K562 (cell line): ENCODE measurements around the gene JPH2. TPM values are rescaled to one million over a fixed set of nuclear protein-coding genes. Genes with fewer than 3 reads are reported as not detected.

Experiments used
- ATAC-seq: fragments of 200-7000 bp; cut with Tn5 transposase; 3 replicates; pipeline ENCODE4 v1.9.1; 2020; ENCODE audit warnings: moderate library complexity
- BruUV-seq: library from RNA; stranded (reverse); fragments of 400-500 nt; replicated peaks from 2 replicates; lab custom pipeline; 2021; lab: Mats Ljungman, UMichigan
- CTCF ChIA-PET: fragments of 300-600 bp; formaldehyde crosslinking; extraction: SDS; loops from one replicate; lab custom pipeline; 2021; ENCODE audit warnings: low intra/inter-chr PET ratio; lab: Yijun Ruan, JAX
- POLR2A ChIA-PET: fragments of 300-600, 350-650 bp; sonication (Branson Sonifier 250); formaldehyde crosslinking; extraction: SDS; loops from one replicate; lab custom pipeline; 2021; ENCODE audit warnings: antibody characterized with exemption, inconsistent platforms; lab: Yijun Ruan, JAX
- DNase-seq, 4 experiments: peaks; one replicate each; pipeline versions ENCODE4 v3.0.0 to v3.0.0-alpha.2; 2011 to 2018; ENCODE audit warnings: low spot score in 3 of 4, mixed read lengths in 3 of 4; ENCODE audit errors: extremely low read depth in 1 of 4
- FAIRE-seq: peaks from 2 replicates; lab custom pipeline; 2011; peaks lifted over from hg19 to GRCh38; lab: Jason Lieb, UNC
- H2AFZ ChIP-seq: 2 replicates; pipeline ENCODE4 v1.6.0; 2011; ENCODE audit warnings: low read depth, low read length, control low read depth, inconsistent platforms
- H3K27ac ChIP-seq: fragments of 200-600 bp; 3 replicates; pipeline ENCODE4 v1.8.0; 2011; ENCODE audit warnings: low read depth, mild to moderate bottlenecking, control low read depth, inconsistent platforms, low read length, moderate library complexity, mixed read lengths; ENCODE audit errors: extremely low read depth
- H3K27me3 ChIP-seq, 2 experiments: fragments of 300-600 bp in 1 of 2; 2 replicates in 1 of 2; 3 replicates in 1 of 2; pipeline versions ENCODE4 v1.6.0 to v1.8.0; 2011; ENCODE audit warnings: inconsistent platforms in 2 of 2, low read length in 2 of 2, mild to moderate bottlenecking in 1 of 2, mixed read lengths in 1 of 2, moderate library complexity in 1 of 2; ENCODE audit not compliant: control insufficient read depth in 2 of 2, insufficient read depth in 2 of 2
- H3K36me3 ChIP-seq: fragments of 300-600 bp; 3 replicates; pipeline ENCODE4 v1.8.0; 2011; ENCODE audit warnings: mild to moderate bottlenecking, low read length, inconsistent platforms; ENCODE audit not compliant: control insufficient read depth, insufficient read depth
- H3K4me1 ChIP-seq, 2 experiments: fragments of 200-600 bp in 1 of 2; replicated peaks in 1 of 2; 2 replicates in 1 of 2; 3 replicates in 1 of 2; pipeline versions ENCODE4 v1.5.1 to v1.8.0; 2011; ENCODE audit warnings: inconsistent platforms in 2 of 2, low read length in 2 of 2, mild to moderate bottlenecking in 1 of 2, mixed read lengths in 1 of 2, moderate library complexity in 1 of 2; ENCODE audit not compliant: control insufficient read depth in 2 of 2, insufficient read depth in 2 of 2
- H3K4me2 ChIP-seq: 2 replicates; pipeline ENCODE4 v1.6.1; 2011; ENCODE audit warnings: low read length, control low read depth, inconsistent platforms, mixed read lengths; ENCODE audit not compliant: insufficient read depth
- H3K4me3 ChIP-seq: fragments of 200-600 bp; sonication (generic), shearing (Covaris generic); 2 replicates; pipeline ENCODE4 v1.5.1; 2016; ENCODE audit warnings: control low read depth, inconsistent platforms
- H3K79me2 ChIP-seq: fragments of 200-600 bp; 3 replicates; pipeline ENCODE4 v1.8.0; 2011; ENCODE audit warnings: low read length, inconsistent platforms; ENCODE audit not compliant: control insufficient read depth, insufficient read depth
- H3K9ac ChIP-seq, 2 experiments: 2 replicates each; pipeline versions ENCODE4 v1.6.0 to v1.6.1; 2011; ENCODE audit warnings: low read depth in 2 of 2, low read length in 2 of 2, control low read depth in 1 of 2, inconsistent platforms in 1 of 2, mild to moderate bottlenecking in 1 of 2, mixed read lengths in 1 of 2; ENCODE audit not compliant: insufficient read depth in 1 of 2
- H3K9me1 ChIP-seq: one replicate; pipeline ENCODE4 v1.6.0; 2011; ENCODE audit warnings: inconsistent platforms, mild to moderate bottlenecking, low read length, moderate library complexity; ENCODE audit not compliant: control insufficient read depth, insufficient read depth
- H3K9me3 ChIP-seq: replicated peaks from 2 replicates; pipeline ENCODE4 v1.5.1; 2011; ENCODE audit warnings: low read depth, low read length, inconsistent platforms; ENCODE audit not compliant: control insufficient read depth, insufficient read depth
- H4K20me1 ChIP-seq: replicated peaks from 2 replicates; pipeline ENCODE4 v1.6.1; 2011; ENCODE audit warnings: low read length, inconsistent platforms, mixed read lengths; ENCODE audit not compliant: control insufficient read depth, insufficient read depth
- ELF4 ChIP-seq: fragments of 450-650 bp; formaldehyde crosslinking; IDR thresholded peaks from 2 replicates; pipeline ENCODE4 v1.4.0; 2022; ENCODE audit warnings: missing genetic modification characterization
- HMBOX1 ChIP-seq: sonication (generic); IDR thresholded peaks from 2 replicates; pipeline ENCODE4 v1.6.1; 2016
- JUND ChIP-seq, 2 experiments: IDR thresholded peaks; 2 replicates in 1 of 2; 3 replicates in 1 of 2; pipeline ENCODE4 v1.6.1; 2011; ENCODE audit warnings: borderline replicate concordance in 2 of 2, low read depth in 2 of 2, low read length in 2 of 2, improper control_type of control experiment in 1 of 2, missing biosample characterization in 1 of 2, missing genetic modification characterization in 1 of 2, missing genetic modification reagents in 1 of 2
- L3MBTL2 ChIP-seq: fragments of 450-650 bp; IDR thresholded peaks from 2 replicates; pipeline ENCODE4 v1.6.1; 2016; ENCODE audit warnings: mild to moderate bottlenecking, moderate library complexity
- MAFF ChIP-seq: IDR thresholded peaks from 2 replicates; pipeline ENCODE4 v1.6.1; 2012; ENCODE audit warnings: low read length, improper control_type of control experiment
- MAFG ChIP-seq: fragments of 450-650 bp; conservative IDR thresholded peaks from 2 replicates; pipeline ENCODE4 v1.6.1; 2016; ENCODE audit warnings: missing genetic modification characterization, missing compliant biosample characterization
- MEF2D ChIP-seq: conservative IDR thresholded peaks from 2 replicates; pipeline ENCODE4 v1.6.1; 2016; ENCODE audit warnings: low read depth, missing genetic modification characterization, missing compliant biosample characterization
- NFE2 ChIP-seq: IDR thresholded peaks from 2 replicates; pipeline ENCODE4 v1.6.1; 2014; ENCODE audit warnings: antibody characterized with exemption, low read depth
- NFE2L1 ChIP-seq: fragments of 450-650 bp; IDR thresholded peaks from 2 replicates; pipeline ENCODE4 v1.6.1; 2016; ENCODE audit warnings: missing genetic modification characterization, low read depth, mild to moderate bottlenecking, missing compliant biosample characterization, moderate library complexity, borderline replicate concordance
- NFIC ChIP-seq: fragments of 450-650 bp; IDR thresholded peaks from 2 replicates; pipeline ENCODE4 v1.6.1; 2017; ENCODE audit warnings: mild to moderate bottlenecking, inconsistent platforms
- NR4A1 ChIP-seq, 2 experiments: fragments of 250-450 bp in 1 of 2; fragments of 450-650 bp in 1 of 2; sonication (Bioruptor Pico) in 1 of 2; IDR thresholded peaks; 2 replicates each; pipeline versions ENCODE4 v1.4.0 to v1.6.1; 2016 to 2020; ENCODE audit warnings: mild to moderate bottlenecking in 2 of 2, missing compliant biosample characterization in 1 of 2, missing genetic modification characterization in 1 of 2, moderate library complexity in 1 of 2
- PRDM10 ChIP-seq: fragments of 450-650 bp; IDR thresholded peaks from 2 replicates; pipeline ENCODE4 v1.6.1; 2018; ENCODE audit not compliant: partially characterized antibody
- PTRF ChIP-seq: fragments of 450-650 bp; IDR thresholded peaks from 2 replicates; pipeline ENCODE4 v1.6.1; 2016; ENCODE audit warnings: mild to moderate bottlenecking, missing genetic modification characterization, missing compliant biosample characterization
- TRIM24 ChIP-seq, 2 experiments: fragments of 450-650 bp; IDR thresholded peaks; 2 replicates each; pipeline ENCODE4 v1.6.1; 2016
- ZFX ChIP-seq: sonication (generic); formaldehyde crosslinking; IDR thresholded peaks from 2 replicates; pipeline ENCODE4 v1.8.0; 2022; ENCODE audit warnings: mild to moderate bottlenecking, missing genetic modification reagents, moderate library complexity
- ZNF644 ChIP-seq: fragments of 200-800 bp; sonication (Bioruptor generic); IDR thresholded peaks from 2 replicates; pipeline ENCODE4 v1.6.1; 2016; ENCODE audit warnings: low read depth, missing genetic modification characterization, missing compliant biosample characterization
- WGBS: fragments of 100-300 bp; shearing (Covaris generic); methylation state at CpG from one replicate; pipeline ENCODE4 v1.1.6; 2016; ENCODE audit warnings: low coverage, mixed read lengths; ENCODE audit not compliant: insufficient coverage; ENCODE audit errors: missing lambda C conversion rate; 5-methylcytosine and 5-hydroxymethylcytosine counted together
- in situ Hi-C: fragments of 300-500 bp; cut with MboI; formaldehyde crosslinking; loops from 4 replicates; pipeline ENCODE4 v1.15.0; 2018; ENCODE audit warnings: inconsistent platforms, mixed read lengths
- intact Hi-C: fragments of 100-400 bp; cut with micrococcal nuclease; formaldehyde crosslinking; loops from 2 replicates; pipeline ENCODE4 v1.14.2; 2022
- polyA plus RNA-seq, 8 experiments: library from polyadenylated mRNA; depleted of rRNA in 4 of 8; stranded (reverse) in 5 of 8; unstranded in 3 of 8; fragments of >200 nt; fragmentation: Nextera tagmentation in 2 of 8; fragmentation: Illumina TruSeq in 1 of 8; extraction: Ambion mirVana in 2 of 8; extraction: Trizol in 1 of 8; gene quantifications; 2 replicates each; pipeline versions ENCODE4 v1.2.1 to v1.2.3, GENCODE V29; 2011 to 2014; ENCODE audit warnings: inconsistent platforms in 1 of 8, missing spikeins in 1 of 8
- total RNA-seq, 7 experiments: library from RNA; depleted of rRNA in 6 of 7; stranded (reverse); fragments of >200 nt in 6 of 7; fragmentation: Illumina TruSeq in 2 of 7; extraction: Trizol in 2 of 7; gene quantifications; 2 replicates each; pipeline versions ENCODE4 v1.2.1 to v1.2.3, GENCODE V29; 2011 to 2021; ENCODE audit warnings: low replicate concordance in 1 of 7

Gene JPH2
- total and polyA plus RNA-seq, 9 of the 15 experiments (the other 6 are each of a cell fraction or from before 2014, with no cell fraction given), result not detected

GRCh38 chr20:44097521-44098255 lies 89.3 kb downstream of the JPH2 start:
- H4K20me1 ChIP-seq, result peaks cover 4% of the 10 kb centered on the region; the same call in 1 of the 2 replicates
- ChIA-PET POLR2A (interaction anchor here (0.6 kb wide), 2 partner anchors 64 to 639 kb away, joined by 3 read pairs; no protein-coding TSS in a partner anchor), CTCF (no interaction called here)
- H3K9ac ChIP-seq, result peak overlapping the region in 1 of 2 experiments; percentile 43; a peak in 1 of 4 replicates
- 54% methylated on average over 14 of the region's 14 CpGs for WGBS
- H3K4me1 ChIP-seq, result peaks cover 7 to 9% of the 10 kb centered on the region in 2 experiments; a peak in 4 of 5 replicates
- H3K27ac ChIP-seq, result 0 out of 3 replicates have a peak overlapping the region, but pooled peaks have one; percentile 21
- no TSS peak for BruUV-seq
- peak; percentile 46 for ATAC-seq
- no peak overlapping the region for H3K4me3 ChIP-seq
- in situ Hi-C loops (no loop called here), intact Hi-C loops (no loop called here)
- H3K36me3 ChIP-seq, result no peaks in the 10 kb centered on the region
- no peaks in the 10 kb centered on the region; a peak in 1 of 5 replicates for H3K27me3 ChIP-seq
- H3K9me1 ChIP-seq, result no peaks in the 10 kb centered on the region
- H3K4me2 ChIP-seq, result no peak overlapping the region
- DNase-seq, result peak in 2 of 4 experiments; percentile 23 to 54
- FAIRE-seq, result peak; percentile 61
- peak overlapping the region; percentile 56 for H2AFZ ChIP-seq
- no peaks in the 10 kb centered on the region for H3K9me3 ChIP-seq
- no peaks in the 10 kb centered on the region for H3K79me2 ChIP-seq
- TF ChIP-seq JUND (IDR thresholded peaks at IDR 0.05; ENCODE audit: borderline replicate concordance, low read depth, low read length) (no peak), JUND (tag; IDR thresholded peaks at IDR 0.05; ENCODE audit: borderline replicate concordance, low read depth, low read length) (peak; percentile 71; the same call in 2 of the 3 replicates), TRIM24 (IDR thresholded peaks at IDR 0.05) (no peak), PTRF (tag) (peak; percentile 76), ELF4 (0 out of 2 replicates have a peak, but pooled peaks have one; percentile 36), ZNF644 (tag) (0 out of 2 replicates have a peak, but pooled peaks have one; percentile 36), PRDM10 (no peak), L3MBTL2 (peak; percentile 43; the same call in 1 of the 2 replicates), NFE2L1 (peak; percentile 54), NFE2 (peak; percentile 83), NR4A1 (CRISPR knock-in tag; IDR thresholded peaks at IDR 0.05) (no peak), NR4A1 (tag; IDR thresholded peaks at IDR 0.05) (peak; percentile 89), NFIC (peak; percentile 76), MAFG (peak; percentile 90), MEF2D (tag) (0 out of 2 replicates have a peak, but pooled peaks have one; percentile 55), MAFF (peak; percentile 75), HMBOX1 (0 out of 2 replicates have a peak, but pooled peaks have one; percentile 52), ZFX (0 out of 2 replicates have a peak, but pooled peaks have one; percentile 18)
